Astrocyte (in vitro differentiated cells and primary cell): ENCODE results near the gene BCAR1. TPM values are rescaled to one million over a fixed set of nuclear protein-coding genes. Genes with fewer than 3 reads are reported as not detected.

Experiments
- DNase-seq: peaks from one replicate; pipeline ENCODE4 v3.0.0-alpha.2; 2010; ENCODE audit warnings: low read depth
- FAIRE-seq: peaks from 2 replicates; lab custom pipeline; 2011; peaks lifted over from hg19 to GRCh38; lab: Jason Lieb, UNC
- H2AFZ ChIP-seq: 2 replicates; pipeline ENCODE4 v1.6.0; 2012; ENCODE audit warnings: low read depth, low read length, inconsistent platforms
- H3K27ac ChIP-seq: 2 replicates; pipeline ENCODE4 v1.5.1; 2011; ENCODE audit warnings: low read depth, low read length, inconsistent platforms
- H3K27me3 ChIP-seq: 2 replicates; pipeline ENCODE4 v1.6.0; 2011; ENCODE audit warnings: low read length, inconsistent platforms; ENCODE audit not compliant: insufficient read depth
- H3K36me3 ChIP-seq: 2 replicates; pipeline ENCODE4 v1.5.1; 2011; ENCODE audit warnings: low read length, inconsistent platforms; ENCODE audit not compliant: insufficient read depth
- H3K4me1 ChIP-seq: 2 replicates; pipeline ENCODE4 v1.5.1; 2011; ENCODE audit warnings: low read length, inconsistent platforms; ENCODE audit not compliant: insufficient read depth
- H3K4me2 ChIP-seq: 2 replicates; pipeline ENCODE4 v1.6.0; 2012; ENCODE audit warnings: low read length, inconsistent platforms
- H3K4me3 ChIP-seq: 2 replicates; pipeline ENCODE4 v1.5.1; 2011; ENCODE audit warnings: low read depth, mild to moderate bottlenecking, low read length, inconsistent platforms; ENCODE audit not compliant: insufficient read depth
- H3K79me2 ChIP-seq: 2 replicates; pipeline ENCODE4 v1.6.0; 2012; ENCODE audit warnings: mild to moderate bottlenecking, low read length, inconsistent platforms; ENCODE audit not compliant: insufficient read depth
- H3K9ac ChIP-seq: 2 replicates; pipeline ENCODE4 v1.6.0; 2012; ENCODE audit warnings: mild to moderate bottlenecking, low read length, inconsistent platforms
- H3K9me3 ChIP-seq: 2 replicates; pipeline ENCODE4 v1.5.1; 2012; ENCODE audit warnings: low read depth, mild to moderate bottlenecking, low read length, inconsistent platforms; ENCODE audit not compliant: insufficient read depth
- H4K20me1 ChIP-seq: 2 replicates; pipeline ENCODE4 v1.6.0; 2012; ENCODE audit warnings: low read length, inconsistent platforms; ENCODE audit not compliant: insufficient read depth
- H3K27ac Mint-ChIP-seq: one replicate; pipeline ENCODE4 v1.8.0; 2021; ENCODE audit warnings: mild to moderate bottlenecking, mixed read lengths; ENCODE audit not compliant: unreplicated experiment
- H3K27me3 Mint-ChIP-seq: one replicate; pipeline ENCODE4 v1.8.0; 2021; ENCODE audit warnings: low read depth, mixed read lengths; ENCODE audit not compliant: unreplicated experiment
- H3K36me3 Mint-ChIP-seq: one replicate; pipeline ENCODE4 v1.8.0; 2021; ENCODE audit warnings: low read depth, mixed read lengths; ENCODE audit not compliant: unreplicated experiment
- H3K4me1 Mint-ChIP-seq: one replicate; pipeline ENCODE4 v1.8.0; 2021; ENCODE audit warnings: low read depth, mixed read lengths; ENCODE audit not compliant: unreplicated experiment
- H3K4me3 Mint-ChIP-seq: one replicate; pipeline ENCODE4 v1.8.0; 2021; ENCODE audit warnings: mild to moderate bottlenecking, moderate library complexity, mixed read lengths; ENCODE audit not compliant: unreplicated experiment
- H3K9me3 Mint-ChIP-seq: one replicate; pipeline ENCODE4 v1.8.0; 2021; ENCODE audit warnings: mild to moderate bottlenecking, mixed read lengths; ENCODE audit not compliant: unreplicated experiment
- CTCF ChIP-seq: IDR thresholded peaks from 2 replicates; pipeline ENCODE4 v1.5.1; 2011; ENCODE audit warnings: low read depth, mild to moderate bottlenecking, inconsistent platforms, low read length, moderate library complexity; ENCODE audit not compliant: insufficient read depth
- EZH2 ChIP-seq: IDR thresholded peaks from 2 replicates; pipeline ENCODE4 v1.6.1; 2012; ENCODE audit warnings: mild to moderate bottlenecking, low read length, inconsistent platforms; ENCODE audit not compliant: insufficient read depth
- total RNA-seq: library from RNA; stranded (reverse); gene quantifications from 2 replicates; pipeline ENCODE4 v1.2.1, GENCODE V29; 2021

BCAR1 gene
- total RNA-seq, 1 donor from 2014 or later: 296 TPM

GRCh38 chr16:75292691-75293090 is 41.3 kb upstream of the BCAR1 start:
- H3K9ac ChIP-seq: no peak overlapping the region

DNA sequence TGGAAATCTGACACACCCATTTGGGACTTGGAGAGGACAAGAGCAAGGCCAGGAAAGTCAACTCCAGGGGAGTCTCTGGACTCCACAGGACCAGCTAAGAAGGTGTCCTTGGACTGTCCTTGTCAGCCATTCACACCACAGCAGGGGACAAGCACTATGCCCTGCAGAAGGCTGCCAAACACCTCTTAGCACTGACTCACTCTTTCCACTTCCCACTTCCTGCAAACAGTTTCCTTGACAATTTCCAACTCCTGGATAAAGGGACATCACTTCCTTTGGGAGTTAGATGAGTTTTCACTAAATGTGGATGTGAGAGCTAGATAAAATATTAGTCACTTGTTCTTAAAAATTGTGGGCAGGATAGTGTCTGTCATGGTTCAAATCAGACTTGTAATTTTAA is 37.8 kb upstream of the BCAR1 start:
- H3K9me3 ChIP-seq: no peaks in the 10 kb centered on the region
- H3K27me3 Mint-ChIP-seq: no peaks in the 10 kb centered on the region
- no peaks in the 10 kb centered on the region for H3K27me3 ChIP-seq
- no peak overlapping the region for H3K9ac ChIP-seq
- no peak overlapping the region for H3K27ac Mint-ChIP-seq
- H3K4me1 Mint-ChIP-seq: peaks cover 10% of the 10 kb centered on the region
- no peaks in the 10 kb centered on the region for H3K79me2 ChIP-seq
- H3K4me2 ChIP-seq: no peak overlapping the region
- no peak overlapping the region for H3K4me3 Mint-ChIP-seq
- H3K9me3 Mint-ChIP-seq: no peaks in the 10 kb centered on the region
- H3K27ac ChIP-seq: no peak overlapping the region
- TF ChIP-seq EZH2 (no peak), CTCF (no peak)
- no peaks in the 10 kb centered on the region for H4K20me1 ChIP-seq
- DNase-seq: no peak
- H3K4me3 ChIP-seq: no peak overlapping the region
- peaks cover 20% of the 10 kb centered on the region for H3K36me3 Mint-ChIP-seq
- peaks cover 6% of the 10 kb centered on the region for H3K4me1 ChIP-seq
- FAIRE-seq: no peak
- H3K36me3 ChIP-seq: peaks cover 5% of the 10 kb centered on the region
- H2AFZ ChIP-seq: no peak overlapping the region

More at GRCh38 chr16:75292691-75293090, 41.3 kb upstream of the BCAR1 start:
- H3K9me3 ChIP-seq: no peaks in the 10 kb centered on the region
- DNase-seq: no peak
- no peaks in the 10 kb centered on the region for H3K79me2 ChIP-seq
- Mint-ChIP-seq H3K4me1 (peaks cover 8% of the 10 kb centered on the region), H3K4me3 (no peak overlapping the region), H3K27me3 (no peaks in the 10 kb centered on the region), H3K36me3 (peaks cover 20% of the 10 kb centered on the region), H3K27ac (no peak overlapping the region), H3K9me3 (no peaks in the 10 kb centered on the region)
- H3K27me3 ChIP-seq: no peaks in the 10 kb centered on the region
- H3K36me3 ChIP-seq: peaks cover 5% of the 10 kb centered on the region
- H3K4me3 ChIP-seq: no peak overlapping the region
- H3K4me2 ChIP-seq: no peak overlapping the region
- no peak for FAIRE-seq
- no peak overlapping the region for H3K27ac ChIP-seq
- H4K20me1 ChIP-seq: no peaks in the 10 kb centered on the region
- no peak for TF ChIP-seq EZH2
- TF ChIP-seq CTCF: no peak
- H3K4me1 ChIP-seq: peaks cover 6% of the 10 kb centered on the region
- no peak overlapping the region for H2AFZ ChIP-seq

GRCh38 chr16:75288596-75289120 is 37.2 kb upstream of the BCAR1 start:
- no peaks in the 10 kb centered on the region for H3K9me3 Mint-ChIP-seq
- FAIRE-seq: no peak
- Histone ChIP-seq H3K9me3 (no peaks in the 10 kb centered on the region), H3K79me2 (no peaks in the 10 kb centered on the region), H3K27ac (no peak overlapping the region), H3K4me2 (no peak overlapping the region), H3K4me3 (no peak overlapping the region), H3K36me3 (peaks cover 5% of the 10 kb centered on the region), H2AFZ (no peak overlapping the region), H3K4me1 (peaks cover 6% of the 10 kb centered on the region), H3K27me3 (no peaks in the 10 kb centered on the region), H3K9ac (no peak overlapping the region), H4K20me1 (no peaks in the 10 kb centered on the region)
- H3K27ac Mint-ChIP-seq: peak overlapping the region; percentile 23
- no peak overlapping the region for H3K4me3 Mint-ChIP-seq
- no peaks in the 10 kb centered on the region for H3K27me3 Mint-ChIP-seq
- no peak for DNase-seq
- H3K36me3 Mint-ChIP-seq: peaks cover 20% of the 10 kb centered on the region
- peaks cover 10% of the 10 kb centered on the region for H3K4me1 Mint-ChIP-seq
- TF ChIP-seq EZH2 (no peak), CTCF (no peak)
